Endothelial cell (in vitro differentiated cells): ENCODE data around the gene TET1. TPM values are rescaled to one million over a fixed set of nuclear protein-coding genes. Genes with fewer than 3 reads are reported as not detected.

Experiments
- DNase-seq: peaks from one replicate; pipeline ENCODE4 v3.0.0; 2021; ENCODE audit warnings: low spot score
- H3K27ac Mint-ChIP-seq: one replicate; pipeline ENCODE4 v1.8.0; 2021; ENCODE audit warnings: mixed read lengths, inconsistent platforms; ENCODE audit not compliant: unreplicated experiment
- H3K27me3 Mint-ChIP-seq: one replicate; pipeline ENCODE4 v1.8.0; 2021; ENCODE audit warnings: mild to moderate bottlenecking, moderate library complexity, mixed read lengths, inconsistent platforms; ENCODE audit not compliant: unreplicated experiment
- H3K36me3 Mint-ChIP-seq: one replicate; pipeline ENCODE4 v1.8.0; 2021; ENCODE audit warnings: mild to moderate bottlenecking, low read depth, mixed read lengths, inconsistent platforms; ENCODE audit not compliant: unreplicated experiment
- H3K4me1 Mint-ChIP-seq: one replicate; pipeline ENCODE4 v1.8.0; 2021; ENCODE audit warnings: mild to moderate bottlenecking, mixed read lengths, inconsistent platforms; ENCODE audit not compliant: unreplicated experiment
- H3K4me3 Mint-ChIP-seq: one replicate; pipeline ENCODE4 v1.8.0; 2021; ENCODE audit warnings: mild to moderate bottlenecking, mixed read lengths, inconsistent platforms; ENCODE audit not compliant: unreplicated experiment
- H3K9me3 Mint-ChIP-seq: one replicate; pipeline ENCODE4 v1.8.0; 2021; ENCODE audit warnings: mixed read lengths, inconsistent platforms; ENCODE audit not compliant: unreplicated experiment
- CTCF ChIP-seq: fragments of 200-600 bp; sonication (generic); IDR thresholded peaks from one replicate; pipeline ENCODE4 v1.5.0; 2021; ENCODE audit warnings: antibody characterized with exemption; ENCODE audit not compliant: unreplicated experiment
- total RNA-seq: library from RNA; stranded (reverse); fragmentation: NEBNext Ultra II Directional; extraction: Animal tissue kit (Norgen Biotek cat#: 25700); gene quantifications from one replicate; pipeline ENCODE4 v1.2.1, GENCODE V29; 2021; ENCODE audit not compliant: unreplicated experiment

Gene TET1
- total RNA-seq, 1 donor from 2014 or later = 20.3 TPM

DNA sequence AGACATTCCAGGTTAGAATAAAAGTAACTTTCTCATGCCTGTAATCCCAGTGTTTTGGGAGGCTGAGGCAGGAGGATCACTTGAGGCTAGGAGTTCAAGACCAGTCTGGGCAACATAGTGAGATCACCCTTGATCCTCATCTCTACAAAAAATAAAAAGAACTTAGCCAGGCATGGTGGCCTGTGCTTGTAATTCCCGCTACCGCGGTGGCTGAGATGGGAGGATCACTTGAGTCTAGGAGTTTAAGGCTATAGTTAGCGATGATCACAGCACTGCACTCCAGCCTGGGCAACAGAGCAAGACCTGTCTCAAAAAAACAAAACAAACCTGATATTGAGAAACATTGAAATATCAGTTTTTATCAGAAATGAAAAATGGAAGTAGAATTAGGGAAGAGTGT lies 4.6 kb downstream of the TET1 start:
- peaks cover 17% of the 10 kb centered on the region for H3K4me1 Mint-ChIP-seq
- H3K36me3 Mint-ChIP-seq = no peaks in the 10 kb centered on the region
- no peak for TF ChIP-seq CTCF
- H3K9me3 Mint-ChIP-seq = no peaks in the 10 kb centered on the region
- DNase-seq = no peak
- no peak overlapping the region for H3K27ac Mint-ChIP-seq
- H3K4me3 Mint-ChIP-seq = no peak overlapping the region
- H3K27me3 Mint-ChIP-seq = peaks cover 4% of the 10 kb centered on the region

- no peak for TF ChIP-seq CTCF
- Mint-ChIP-seq H3K9me3 (no peaks in the 10 kb centered on the region), H3K4me3 (no peak overlapping the region), H3K4me1 (peaks cover 15% of the 10 kb centered on the region), H3K27me3 (peaks cover 4% of the 10 kb centered on the region), H3K36me3 (no peaks in the 10 kb centered on the region), H3K27ac (no peak overlapping the region)
- no peak for DNase-seq
These were observed 5.5 kb downstream of the TET1 start for GRCh38 chr10:68565658-68566057.

- H3K4me1 Mint-ChIP-seq = peaks cover 13% of the 10 kb centered on the region
- no peak overlapping the region for H3K27ac Mint-ChIP-seq
These were observed 6.2 kb downstream of the TET1 start for GRCh38 chr10:68566351-68566750.

DNA sequence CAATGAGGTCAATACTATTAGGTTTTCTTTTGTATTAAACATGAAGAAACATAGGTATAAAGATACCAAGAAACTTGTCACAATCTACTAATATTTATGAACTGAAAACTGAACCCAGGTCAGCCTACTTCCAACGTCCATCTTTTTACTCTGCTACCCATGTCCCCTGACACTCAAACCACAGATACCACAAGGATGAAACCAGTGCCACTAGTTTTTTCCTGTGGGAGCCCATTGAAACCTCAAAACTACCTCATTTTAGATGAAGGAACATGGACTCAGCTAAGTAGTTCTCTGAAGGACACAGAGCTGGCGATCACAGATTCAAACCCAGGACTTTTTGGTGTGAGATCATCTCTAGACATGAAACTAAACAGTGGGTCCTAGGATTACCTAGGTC lies 6.8 kb downstream of the TET1 start:
- H3K27ac Mint-ChIP-seq = no peak overlapping the region
- peaks cover 3% of the 10 kb centered on the region for H3K27me3 Mint-ChIP-seq
- H3K4me1 Mint-ChIP-seq = peaks cover 10% of the 10 kb centered on the region
- TF ChIP-seq CTCF = no peak
- H3K9me3 Mint-ChIP-seq = no peaks in the 10 kb centered on the region
- H3K4me3 Mint-ChIP-seq = no peak overlapping the region
- no peak for DNase-seq
- H3K36me3 Mint-ChIP-seq = no peaks in the 10 kb centered on the region

More at GRCh38 chr10:68566351-68566750, 6.2 kb downstream of the TET1 start:
- DNase-seq = no peak
- peaks cover 3% of the 10 kb centered on the region for H3K27me3 Mint-ChIP-seq
- H3K4me3 Mint-ChIP-seq = no peak overlapping the region
- no peak for TF ChIP-seq CTCF
- H3K36me3 Mint-ChIP-seq = no peaks in the 10 kb centered on the region
- H3K9me3 Mint-ChIP-seq = no peaks in the 10 kb centered on the region

GRCh38 chr10:68572151-68572550 lies 12.0 kb downstream of the TET1 start:
- Mint-ChIP-seq H3K27me3 (peaks cover 1% of the 10 kb centered on the region), H3K36me3 (peaks cover 18% of the 10 kb centered on the region), H3K9me3 (no peaks in the 10 kb centered on the region)

More at GRCh38 chr10:68572151-68572550, 12.0 kb downstream of the TET1 start:
- H3K4me3 Mint-ChIP-seq = peak overlapping the region; percentile 15
- no peak for DNase-seq
- peaks cover 15% of the 10 kb centered on the region for H3K4me1 Mint-ChIP-seq
- TF ChIP-seq CTCF = no peak
- H3K27ac Mint-ChIP-seq = no peak overlapping the region
